HEK293 (cell line): ENCODE results near the gene NPFF.

Experiments
- CTCF ChIA-PET: fragments of 350-600 bp; formaldehyde crosslinking; extraction: SDS; loops from one replicate; lab custom pipeline; 2021; ENCODE audit warnings: antibody characterized with exemption; lab: Yijun Ruan, JAX
- POLR2A ChIA-PET: fragments of 300-600 bp; formaldehyde crosslinking; extraction: SDS; loops from one replicate; lab custom pipeline; 2020; ENCODE audit warnings: antibody characterized with exemption, inconsistent platforms; lab: Yijun Ruan, JAX
- H3K27ac ChIP-seq: fragments of 200-500 bp; sonication (Bioruptor generic); 2 replicates; pipeline ENCODE4 v1.5.1; 2014; ENCODE audit warnings: low read depth, low read length, control low read depth, inconsistent platforms; ENCODE audit errors: extremely low read depth
- H3K36me3 ChIP-seq, 2 experiments: fragments of 200-500 bp in 1 of 2; sonication (Bioruptor generic) in 1 of 2; 1 replicate in 1 of 2; 2 replicates in 1 of 2; pipeline ENCODE4 v1.5.1; 2014 to 2017; ENCODE audit warnings: inconsistent platforms in 2 of 2, low read length in 2 of 2; ENCODE audit not compliant: control insufficient read depth in 2 of 2, insufficient read depth in 1 of 2
- H3K4me1 ChIP-seq: fragments of 200-500 bp; sonication (Bioruptor generic); 2 replicates; pipeline ENCODE4 v1.5.1; 2014; ENCODE audit warnings: mild to moderate bottlenecking, low read length, inconsistent platforms; ENCODE audit not compliant: control insufficient read depth, insufficient read depth
- H3K4me3 ChIP-seq: 2 replicates; pipeline ENCODE4 v1.5.1; 2011; ENCODE audit warnings: low read depth, mild to moderate bottlenecking, control low read depth, low read length, moderate library complexity
- H3K9me3 ChIP-seq: fragments of 200-500 bp; sonication (Bioruptor generic); 2 replicates; pipeline ENCODE4 v1.5.1; 2014; ENCODE audit warnings: low read depth, low read length, inconsistent platforms; ENCODE audit not compliant: control insufficient read depth, insufficient read depth
- BCL11A ChIP-seq: fragments of 450-650 bp; formaldehyde crosslinking; IDR thresholded peaks from 2 replicates; pipeline ENCODE4 v1.5.1; 2016; ENCODE audit warnings: low read depth, missing biosample characterization, missing genetic modification characterization
- GLIS1 ChIP-seq: fragments of 450-650 bp; formaldehyde crosslinking; IDR thresholded peaks from 2 replicates; pipeline ENCODE4 v1.5.1; 2016; ENCODE audit warnings: missing biosample characterization, missing genetic modification characterization
- IKZF3 ChIP-seq: fragments of 450-650 bp; IDR thresholded peaks from 2 replicates; pipeline ENCODE4 v1.5.0; 2018; ENCODE audit warnings: missing biosample characterization, mild to moderate bottlenecking, missing genetic modification characterization, moderate library complexity
- KLF9 ChIP-seq: fragments of 450-650 bp; formaldehyde crosslinking; IDR thresholded peaks from 2 replicates; pipeline ENCODE4 v1.5.1; 2016; ENCODE audit warnings: missing biosample characterization, missing genetic modification characterization, low read depth
- SP2 ChIP-seq: fragments of 450-650 bp; formaldehyde crosslinking; IDR thresholded peaks from 2 replicates; pipeline ENCODE4 v1.5.1; 2016; ENCODE audit warnings: missing biosample characterization, missing genetic modification characterization
- SP3 ChIP-seq: fragments of 450-650 bp; formaldehyde crosslinking; IDR thresholded peaks from 2 replicates; pipeline ENCODE4 v1.5.1; 2016; ENCODE audit warnings: missing biosample characterization, missing genetic modification characterization
- WT1 ChIP-seq: fragments of 450-650 bp; formaldehyde crosslinking; IDR thresholded peaks from 2 replicates; pipeline ENCODE4 v1.5.1; 2016; ENCODE audit warnings: missing biosample characterization, missing genetic modification characterization
- ZBTB17 ChIP-seq: fragments of 450-650 bp; formaldehyde crosslinking; IDR thresholded peaks from 2 replicates; pipeline ENCODE4 v1.5.1; 2016; ENCODE audit warnings: missing biosample characterization, missing genetic modification characterization
- ZBTB20 ChIP-seq: fragments of 450-650 bp; formaldehyde crosslinking; IDR thresholded peaks from 2 replicates; pipeline ENCODE4 v1.5.1; 2016; ENCODE audit warnings: missing biosample characterization, missing genetic modification characterization
- ZEB2 ChIP-seq: fragments of 450-650 bp; formaldehyde crosslinking; IDR thresholded peaks from 2 replicates; pipeline ENCODE4 v1.5.1; 2016; ENCODE audit warnings: missing biosample characterization, missing genetic modification characterization
- ZNF223 ChIP-seq: fragments of 450-650 bp; formaldehyde crosslinking; IDR thresholded peaks from 2 replicates; pipeline ENCODE4 v1.5.1; 2016; ENCODE audit warnings: missing biosample characterization, missing genetic modification characterization
- ZNF292 ChIP-seq: fragments of 450-650 bp; formaldehyde crosslinking; IDR thresholded peaks from 2 replicates; pipeline ENCODE4 v1.5.1; 2016; ENCODE audit warnings: low read depth, missing biosample characterization, missing genetic modification characterization, borderline replicate concordance
- ZNF311 ChIP-seq: fragments of 450-650 bp; formaldehyde crosslinking; IDR thresholded peaks from 2 replicates; pipeline ENCODE4 v1.5.1; 2017; ENCODE audit warnings: missing biosample characterization, missing genetic modification characterization, borderline replicate concordance
- ZNF335 ChIP-seq: fragments of 450-650 bp; formaldehyde crosslinking; conservative IDR thresholded peaks from 2 replicates; pipeline ENCODE4 v1.5.1; 2016; ENCODE audit warnings: missing biosample characterization, missing genetic modification characterization
- ZNF366 ChIP-seq: fragments of 450-650 bp; formaldehyde crosslinking; conservative IDR thresholded peaks from 2 replicates; pipeline ENCODE4 v1.5.1; 2016; ENCODE audit warnings: missing biosample characterization, missing genetic modification characterization
- ZNF416 ChIP-seq: fragments of 450-650 bp; formaldehyde crosslinking; IDR thresholded peaks from 2 replicates; pipeline ENCODE4 v1.5.1; 2016; ENCODE audit warnings: missing biosample characterization, missing genetic modification characterization
- ZNF561 ChIP-seq: fragments of 450-650 bp; IDR thresholded peaks from 2 replicates; pipeline ENCODE4 v1.5.1; 2018; ENCODE audit warnings: missing biosample characterization, missing genetic modification characterization, borderline replicate concordance
- ZNF600 ChIP-seq: fragments of 450-650 bp; formaldehyde crosslinking; IDR thresholded peaks from 2 replicates; pipeline ENCODE4 v1.5.1; 2016; ENCODE audit warnings: missing biosample characterization, missing genetic modification characterization
- ZNF830 ChIP-seq: fragments of 450-650 bp; IDR thresholded peaks from 2 replicates; pipeline ENCODE4 v1.5.0; 2018; ENCODE audit warnings: missing biosample characterization, missing genetic modification characterization, low read depth, mild to moderate bottlenecking, moderate library complexity
- ZNF843 ChIP-seq: fragments of 450-650 bp; formaldehyde crosslinking; IDR thresholded peaks from 2 replicates; pipeline ENCODE4 v1.5.1; 2016; ENCODE audit warnings: missing biosample characterization, missing genetic modification characterization
- TF ChIP-seq, protein P1 (sequence below): fragments of 450-650 bp; formaldehyde crosslinking; IDR thresholded peaks from 2 replicates; pipeline ENCODE4 v1.5.1; 2017; ENCODE audit warnings: missing biosample characterization, missing genetic modification characterization
- TF ChIP-seq, protein P2 (sequence below): fragments of 450-650 bp; formaldehyde crosslinking; IDR thresholded peaks from 2 replicates; pipeline ENCODE4 v1.5.1; 2016; ENCODE audit warnings: missing biosample characterization, missing genetic modification characterization
- TF ChIP-seq, protein P3 (sequence below): fragments of 450-650 bp; formaldehyde crosslinking; IDR thresholded peaks from 2 replicates; pipeline ENCODE4 v1.5.1; 2016; ENCODE audit warnings: missing biosample characterization, missing genetic modification characterization

NPFF gene

DNA sequence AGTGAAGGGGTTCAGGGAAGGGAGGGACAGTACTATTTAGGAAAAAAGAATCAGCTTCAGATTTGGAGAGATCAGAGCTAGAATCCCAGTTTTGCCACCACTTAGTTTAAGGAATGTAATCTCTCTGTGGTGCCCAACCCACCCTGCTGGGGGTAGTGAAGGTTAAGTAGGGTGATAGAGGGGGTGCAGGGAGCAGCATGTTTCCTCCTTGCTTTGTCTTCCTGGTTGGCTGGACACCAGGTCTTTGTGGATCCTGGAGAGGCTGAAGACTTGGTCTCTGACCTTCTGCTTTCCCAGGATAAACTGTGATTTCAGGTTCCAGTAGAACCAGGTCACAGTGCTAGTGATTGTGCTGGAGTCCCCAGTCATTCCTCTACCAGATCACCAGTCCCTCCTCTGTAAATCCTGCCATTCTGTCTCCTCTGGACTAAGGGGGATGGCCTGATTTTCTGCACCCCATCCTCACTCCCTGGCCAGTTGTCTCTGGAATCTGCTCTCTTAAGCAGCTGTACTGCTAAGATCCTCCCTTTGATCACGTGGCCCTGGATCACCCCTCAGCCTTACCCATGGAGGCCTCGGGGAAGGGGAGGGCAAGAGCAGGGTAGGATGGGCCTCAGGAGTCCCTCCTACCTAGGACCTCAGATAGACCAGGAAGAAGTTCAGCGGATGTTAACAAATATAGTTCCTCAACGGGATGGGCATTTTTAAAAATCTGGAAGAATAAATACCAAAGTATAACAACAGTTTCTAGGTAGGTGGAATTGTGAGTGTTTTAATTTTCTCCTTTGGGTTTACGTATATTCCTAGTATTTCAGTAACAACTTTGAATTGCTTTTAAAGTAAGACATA lies 11.2 kb downstream of the NPFF start:
- no peak overlapping the region for H3K4me3 ChIP-seq
- CTCF ChIA-PET, result interaction anchor here (1.0 kb wide), 1 partner anchor 171 kb away, joined by 3 read pairs; no protein-coding TSS in a partner anchor
- no peak overlapping the region for H3K27ac ChIP-seq
- no peaks in the 10 kb centered on the region for H3K36me3 ChIP-seq
- POLR2A ChIA-PET, result no interaction called here
- peak; percentile 73 for TF ChIP-seq SP3 (tag by site-specific recombination)
- peak; percentile 53 for TF ChIP-seq ZBTB20 (tag by site-specific recombination)
- TF ChIP-seq ZNF292 (tag by site-specific recombination), result no peak
- no peak for TF ChIP-seq ZEB2 (tag by site-specific recombination)
- TF ChIP-seq ZNF311, result no peak
- TF ChIP-seq ZBTB17 (tag by site-specific recombination), result peak; percentile 90
- peak; percentile 41; the same call in 1 of the 2 replicates for TF ChIP-seq ZNF335
- no peak for TF ChIP-seq ZNF223 (tag by site-specific recombination)
- no peak for TF ChIP-seq ZNF561 (tag by site-specific recombination)
- peak; percentile 53 for TF ChIP-seq WT1 (tag by site-specific recombination)
- no peak for TF ChIP-seq BCL11A (tag by site-specific recombination)
- TF ChIP-seq ZNF366 (tag by site-specific recombination), result 0 out of 2 replicates have a peak, but pooled peaks have one; percentile 11
- TF ChIP-seq SP2 (tag by site-specific recombination), result peak; percentile 84
- peak; percentile 64 for TF ChIP-seq ZNF600 (tag by site-specific recombination)
- peak; percentile 65 for TF ChIP-seq GLIS1 (tag by site-specific recombination)
- H3K4me1 ChIP-seq, result peaks cover 20% of the 10 kb centered on the region
- no peaks in the 10 kb centered on the region for H3K9me3 ChIP-seq

DNA sequence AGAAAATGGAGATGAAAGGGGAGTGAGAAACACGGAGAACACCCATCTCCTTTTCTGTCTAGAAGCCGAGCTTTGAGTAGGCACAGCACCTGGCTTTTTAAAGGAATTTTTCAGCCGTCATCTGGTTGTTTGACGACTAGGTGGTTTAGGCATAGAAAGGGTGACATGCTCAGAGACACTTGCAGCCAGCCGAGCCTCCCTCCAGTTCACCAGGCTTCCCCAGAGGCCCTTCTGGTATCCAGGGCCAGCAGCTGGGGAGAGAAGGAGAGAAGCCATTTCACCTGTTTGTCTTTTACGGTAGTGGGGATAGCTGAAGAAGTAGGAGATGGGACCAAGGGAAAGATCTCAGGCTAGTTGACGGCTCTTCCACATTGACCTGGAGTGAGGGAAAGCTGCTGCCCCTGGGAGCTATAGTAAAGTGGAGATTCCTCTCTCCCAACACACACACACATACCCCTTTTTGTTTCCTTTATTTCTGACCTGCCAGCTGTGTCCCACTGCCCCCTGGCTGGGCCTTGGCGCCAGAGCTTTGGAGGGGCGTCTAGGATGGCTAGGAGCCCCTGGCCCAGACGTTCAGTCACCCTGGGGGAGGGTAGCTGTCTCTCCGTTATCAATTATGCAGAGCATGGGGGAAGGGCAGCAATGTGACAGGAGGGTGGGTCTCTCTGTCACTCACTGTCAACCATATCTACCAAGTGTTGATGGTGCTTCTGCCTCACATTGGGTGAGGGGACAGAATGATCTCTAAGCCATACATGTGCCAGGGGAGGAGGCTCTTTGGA lies 13.5 kb downstream of the NPFF start:
- no peaks in the 10 kb centered on the region for H3K36me3 ChIP-seq
- no peaks in the 10 kb centered on the region for H3K9me3 ChIP-seq
- peak overlapping the region; percentile 55 for H3K4me3 ChIP-seq
- TF ChIP-seq, protein P1, sequence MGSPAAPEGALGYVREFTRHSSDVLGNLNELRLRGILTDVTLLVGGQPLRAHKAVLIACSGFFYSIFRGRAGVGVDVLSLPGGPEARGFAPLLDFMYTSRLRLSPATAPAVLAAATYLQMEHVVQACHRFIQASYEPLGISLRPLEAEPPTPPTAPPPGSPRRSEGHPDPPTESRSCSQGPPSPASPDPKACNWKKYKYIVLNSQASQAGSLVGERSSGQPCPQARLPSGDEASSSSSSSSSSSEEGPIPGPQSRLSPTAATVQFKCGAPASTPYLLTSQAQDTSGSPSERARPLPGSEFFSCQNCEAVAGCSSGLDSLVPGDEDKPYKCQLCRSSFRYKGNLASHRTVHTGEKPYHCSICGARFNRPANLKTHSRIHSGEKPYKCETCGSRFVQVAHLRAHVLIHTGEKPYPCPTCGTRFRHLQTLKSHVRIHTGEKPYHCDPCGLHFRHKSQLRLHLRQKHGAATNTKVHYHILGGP (tag by site-specific recombination), result no peak
- 0 out of 2 replicates have a peak, but pooled peaks have one; percentile 9 for TF ChIP-seq ZNF366 (tag by site-specific recombination)
- H3K4me1 ChIP-seq, result peaks cover 16% of the 10 kb centered on the region
- POLR2A ChIA-PET, result interaction anchor here (0.6 to 2.8 kb wide), 3 partner anchors 11 to 159 kb away, joined by 3 to 27 read pairs (median 5); no protein-coding TSS in a partner anchor
- CTCF ChIA-PET, result interaction anchor here (0.7 to 1.5 kb wide), 5 partner anchors 11 to 182 kb away, joined by 3 read pairs; partner anchors contain the start of genes AAAS and ATP5MC2
- peak overlapping the region; percentile 46; the same call in 1 of the 2 replicates for H3K27ac ChIP-seq

DNA sequence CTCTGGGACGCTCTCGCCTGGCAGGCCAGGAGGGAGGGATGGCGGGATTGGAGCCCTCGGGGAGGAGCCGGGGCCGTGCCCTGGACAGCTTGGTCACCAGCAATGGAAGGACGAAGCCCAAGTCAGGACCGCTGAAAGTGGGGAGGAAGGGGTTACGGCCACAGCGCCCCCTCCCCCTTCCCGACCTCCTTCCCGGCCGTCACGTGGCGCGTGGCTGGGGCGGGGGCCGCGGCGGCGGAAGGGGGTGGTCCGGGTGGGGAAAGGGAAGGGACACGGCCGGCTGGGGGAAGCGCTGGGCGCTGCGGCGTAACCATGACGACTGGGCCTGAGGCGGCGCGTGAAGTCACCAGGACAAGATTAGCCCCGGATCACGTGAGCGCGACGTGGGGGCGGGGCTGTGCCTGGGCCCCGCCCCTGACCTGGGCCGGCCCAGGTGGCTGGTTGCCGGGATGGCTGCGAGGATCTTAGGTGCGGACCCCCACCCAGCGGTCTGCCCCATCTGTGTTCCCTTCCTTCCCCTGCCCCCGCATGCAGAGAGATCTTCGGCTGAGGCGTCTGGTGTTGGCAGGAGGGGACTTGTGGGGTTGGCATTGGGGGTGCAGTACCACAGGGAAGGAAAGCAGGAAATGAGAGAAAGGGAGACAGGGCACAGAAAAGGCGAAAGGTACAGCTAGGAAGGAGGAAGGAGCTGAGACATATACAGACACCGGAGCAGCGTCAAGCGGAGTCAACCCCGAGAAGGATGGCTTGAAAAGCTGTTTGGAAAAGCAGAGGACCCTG lies 14.3 kb downstream of the NPFF start:
- Histone ChIP-seq H3K27ac (peak overlapping the region; percentile 46; the same call in 1 of the 2 replicates), H3K4me1 (peaks cover 16% of the 10 kb centered on the region), H3K9me3 (no peaks in the 10 kb centered on the region), H3K36me3 (peaks cover 0 to under 1% of the 10 kb centered on the region in 2 experiments; a peak in 1 of 3 replicates), H3K4me3 (peak overlapping the region; percentile 55)
- CTCF ChIA-PET, result interaction anchor here (0.9 to 1.5 kb wide), 4 partner anchors 10 to 183 kb away, joined by 3 read pairs; partner anchors contain the start of gene ATP5MC2
- POLR2A ChIA-PET, result interaction anchor here (0.6 to 2.8 kb wide), 5 partner anchors 8 to 174 kb away, joined by 3 to 27 read pairs (median 5); partner anchors contain the start of gene TARBP2
- TF ChIP-seq ZNF830 (tag by site-specific recombination), result no peak
- peak; percentile 94 for TF ChIP-seq KLF9
- TF ChIP-seq, protein P2, sequence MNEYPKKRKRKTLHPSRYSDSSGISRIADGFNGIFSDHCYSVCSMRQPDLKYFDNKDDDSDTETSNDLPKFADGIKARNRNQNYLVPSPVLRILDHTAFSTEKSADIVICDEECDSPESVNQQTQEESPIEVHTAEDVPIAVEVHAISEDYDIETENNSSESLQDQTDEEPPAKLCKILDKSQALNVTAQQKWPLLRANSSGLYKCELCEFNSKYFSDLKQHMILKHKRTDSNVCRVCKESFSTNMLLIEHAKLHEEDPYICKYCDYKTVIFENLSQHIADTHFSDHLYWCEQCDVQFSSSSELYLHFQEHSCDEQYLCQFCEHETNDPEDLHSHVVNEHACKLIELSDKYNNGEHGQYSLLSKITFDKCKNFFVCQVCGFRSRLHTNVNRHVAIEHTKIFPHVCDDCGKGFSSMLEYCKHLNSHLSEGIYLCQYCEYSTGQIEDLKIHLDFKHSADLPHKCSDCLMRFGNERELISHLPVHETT (tag by site-specific recombination), result 0 out of 2 replicates have a peak, but pooled peaks have one; percentile 35
- peak; percentile 62; the same call in 1 of the 2 replicates for TF ChIP-seq ZNF843
- TF ChIP-seq IKZF3 (tag by site-specific recombination), result 0 out of 2 replicates have a peak, but pooled peaks have one; percentile 33
- TF ChIP-seq, protein P3, sequence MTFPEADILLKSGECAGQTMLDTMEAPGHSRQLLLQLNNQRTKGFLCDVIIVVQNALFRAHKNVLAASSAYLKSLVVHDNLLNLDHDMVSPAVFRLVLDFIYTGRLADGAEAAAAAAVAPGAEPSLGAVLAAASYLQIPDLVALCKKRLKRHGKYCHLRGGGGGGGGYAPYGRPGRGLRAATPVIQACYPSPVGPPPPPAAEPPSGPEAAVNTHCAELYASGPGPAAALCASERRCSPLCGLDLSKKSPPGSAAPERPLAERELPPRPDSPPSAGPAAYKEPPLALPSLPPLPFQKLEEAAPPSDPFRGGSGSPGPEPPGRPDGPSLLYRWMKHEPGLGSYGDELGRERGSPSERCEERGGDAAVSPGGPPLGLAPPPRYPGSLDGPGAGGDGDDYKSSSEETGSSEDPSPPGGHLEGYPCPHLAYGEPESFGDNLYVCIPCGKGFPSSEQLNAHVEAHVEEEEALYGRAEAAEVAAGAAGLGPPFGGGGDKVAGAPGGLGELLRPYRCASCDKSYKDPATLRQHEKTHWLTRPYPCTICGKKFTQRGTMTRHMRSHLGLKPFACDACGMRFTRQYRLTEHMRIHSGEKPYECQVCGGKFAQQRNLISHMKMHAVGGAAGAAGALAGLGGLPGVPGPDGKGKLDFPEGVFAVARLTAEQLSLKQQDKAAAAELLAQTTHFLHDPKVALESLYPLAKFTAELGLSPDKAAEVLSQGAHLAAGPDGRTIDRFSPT, result peak; percentile 89
- no peak for TF ChIP-seq ZNF416 (tag by site-specific recombination)
